Nephron (organoid): ENCODE data around the gene SRP14.

Source experiments
- H3K27ac Mint-ChIP-seq, 3 experiments: 2 replicates each; pipeline ENCODE4 v1.8.0; 2020; ENCODE audit warnings: mixed read lengths in 3 of 3, mild to moderate bottlenecking in 2 of 3, moderate library complexity in 1 of 3
- H3K27me3 Mint-ChIP-seq: 2 replicates; pipeline ENCODE4 v1.8.0; 2021; ENCODE audit warnings: low read depth, mild to moderate bottlenecking, moderate library complexity, mixed read lengths
- H3K36me3 Mint-ChIP-seq: 2 replicates; pipeline ENCODE4 v1.8.0; 2020; ENCODE audit warnings: low read depth, mixed read lengths
- H3K4me1 Mint-ChIP-seq: 2 replicates; pipeline ENCODE4 v1.8.0; 2020; ENCODE audit warnings: mixed read lengths
- H3K4me3 Mint-ChIP-seq, 3 experiments: 2 replicates each; pipeline ENCODE4 v1.8.0; 2020; ENCODE audit warnings: mild to moderate bottlenecking in 3 of 3, mixed read lengths in 3 of 3, moderate library complexity in 2 of 3
- H3K9me3 Mint-ChIP-seq: 2 replicates; pipeline ENCODE4 v1.8.0; 2020; ENCODE audit warnings: mixed read lengths
- CTCF ChIP-seq, 3 experiments: fragments of 200-600 bp; sonication (generic); IDR thresholded peaks; one replicate each; pipeline ENCODE4 v1.5.0; 2021; ENCODE audit warnings: antibody characterized with exemption in 3 of 3; ENCODE audit not compliant: unreplicated experiment in 3 of 3

Gene SRP14

GRCh38 chr15:40048211-40048792 is 9.3 kb upstream of the SRP14 start:
- Mint-ChIP-seq H3K36me3 (no peaks in the 10 kb centered on the region), H3K27me3 (peaks cover 7% of the 10 kb centered on the region), H3K9me3 (no peaks in the 10 kb centered on the region), H3K4me1 (peaks cover 80% of the 10 kb centered on the region), H3K27ac (peak overlapping the region; percentile 84 to 93 (median 88)), H3K4me3 (peak overlapping the region in 2 of 3 experiments; percentile 1 to 39)
- TF ChIP-seq CTCF (IDR thresholded peaks at IDR 0.05; ENCODE audit: unreplicated experiment in 3 of 3), result no peak

- no peak for TF ChIP-seq CTCF (IDR thresholded peaks at IDR 0.05; ENCODE audit: unreplicated experiment in 3 of 3)
- peaks cover 4% of the 10 kb centered on the region for H3K27me3 Mint-ChIP-seq
- no peaks in the 10 kb centered on the region for H3K9me3 Mint-ChIP-seq
- H3K4me3 Mint-ChIP-seq, result peak overlapping the region in 2 of 3 experiments; percentile 1 to 39
- H3K36me3 Mint-ChIP-seq, result no peaks in the 10 kb centered on the region
- peak overlapping the region; percentile 84 to 93 (median 88) for H3K27ac Mint-ChIP-seq
- peaks cover 73% of the 10 kb centered on the region for H3K4me1 Mint-ChIP-seq
Observed at GRCh38 chr15:40047415-40048210, 8.6 kb upstream of the SRP14 start.

GRCh38 chr15:40046721-40047414 is 7.9 kb upstream of the SRP14 start:
- peaks cover 4% of the 10 kb centered on the region for H3K27me3 Mint-ChIP-seq
- H3K36me3 Mint-ChIP-seq, result no peaks in the 10 kb centered on the region
- H3K4me1 Mint-ChIP-seq, result peaks cover 66% of the 10 kb centered on the region
- H3K4me3 Mint-ChIP-seq, result peak overlapping the region in 1 of 3 experiments; percentile 18
- no peak for TF ChIP-seq CTCF (IDR thresholded peaks at IDR 0.05; ENCODE audit: unreplicated experiment in 3 of 3)
- H3K9me3 Mint-ChIP-seq, result no peaks in the 10 kb centered on the region
- peak overlapping the region; percentile 84 to 93 (median 88) for H3K27ac Mint-ChIP-seq

- Mint-ChIP-seq H3K27me3 (no peaks in the 10 kb centered on the region), H3K9me3 (no peaks in the 10 kb centered on the region), H3K4me3 (peak overlapping the region in 1 of 3 experiments; percentile 44), H3K4me1 (peaks cover 55% of the 10 kb centered on the region), H3K27ac (peak overlapping the region; percentile 27 to 78 (median 75)), H3K36me3 (no peaks in the 10 kb centered on the region)
- no peak for TF ChIP-seq CTCF (IDR thresholded peaks at IDR 0.05; ENCODE audit: unreplicated experiment in 3 of 3)
Observed at GRCh38 chr15:40045572-40046217, 6.7 kb upstream of the SRP14 start.

- no peaks in the 10 kb centered on the region for H3K36me3 Mint-ChIP-seq
- no peaks in the 10 kb centered on the region for H3K9me3 Mint-ChIP-seq
- peak overlapping the region; percentile 37 to 51 (median 44) for H3K4me3 Mint-ChIP-seq
- peak overlapping the region; percentile 25 to 78 (median 75) for H3K27ac Mint-ChIP-seq
- peak; percentile 87 to 97 (median 87) for TF ChIP-seq CTCF (IDR thresholded peaks at IDR 0.05; ENCODE audit: unreplicated experiment in 3 of 3)
- peaks cover 56% of the 10 kb centered on the region for H3K4me1 Mint-ChIP-seq
- no peaks in the 10 kb centered on the region for H3K27me3 Mint-ChIP-seq
Observed at GRCh38 chr15:40044717-40045571, 6.0 kb upstream of the SRP14 start.
